Stimulated activated memory B cell treated with anti-CD40 and anti-IgM and Interleukin-4, amounts not matched to agents 10 μg/mL and 1 μg/mL and 100 μg/mL, for 72 hours (primary cell): ENCODE results near the gene ASPRV1.

ENCODE experiments used
- ATAC-seq: fragments of 150-1000 bp; cut with Tn5 transposase; 2 replicates; pipeline ENCODE4 v1.10.0; 2021
- H3K27ac Mint-ChIP-seq: one replicate; pipeline ENCODE4 v1.8.0; 2022; ENCODE audit warnings: mild to moderate bottlenecking, mixed read lengths
- H3K27me3 Mint-ChIP-seq: one replicate; pipeline ENCODE4 v1.8.0; 2022; ENCODE audit warnings: mixed read lengths
- H3K36me3 Mint-ChIP-seq: one replicate; pipeline ENCODE4 v1.8.0; 2022; ENCODE audit warnings: mixed read lengths
- H3K4me1 Mint-ChIP-seq: one replicate; pipeline ENCODE4 v1.8.0; 2022; ENCODE audit warnings: mixed read lengths
- H3K4me3 Mint-ChIP-seq: one replicate; pipeline ENCODE4 v1.8.0; 2022; ENCODE audit warnings: mild to moderate bottlenecking, moderate library complexity, mixed read lengths
- H3K9me3 Mint-ChIP-seq: one replicate; pipeline ENCODE4 v1.8.0; 2022; ENCODE audit warnings: mixed read lengths

The ASPRV1 gene

DNA sequence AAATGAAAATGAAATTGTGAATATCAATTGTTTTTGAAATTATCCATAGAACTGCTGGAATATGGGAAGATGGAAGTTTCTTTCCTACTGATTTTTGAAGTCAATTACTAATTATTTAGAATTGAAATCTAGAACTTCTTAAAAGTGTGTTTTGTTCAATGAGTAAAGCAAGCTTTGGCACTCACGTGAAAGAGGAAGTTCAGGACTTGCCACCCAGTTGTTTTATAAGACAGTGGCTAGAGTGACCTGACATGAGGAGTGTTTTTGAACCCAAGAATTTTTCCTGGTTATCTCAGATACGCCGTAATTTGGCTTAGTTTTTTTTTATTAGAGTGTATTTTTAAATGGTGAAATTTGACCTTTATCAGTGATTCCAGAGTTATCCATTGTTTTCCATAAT lies 43.0 kb downstream of the ASPRV1 start:
- Mint-ChIP-seq H3K27me3 (no peaks in the 10 kb centered on the region), H3K4me1 (peaks cover 20% of the 10 kb centered on the region), H3K4me3 (no peak overlapping the region), H3K27ac (no peak overlapping the region), H3K36me3 (peaks cover 34% of the 10 kb centered on the region), H3K9me3 (no peaks in the 10 kb centered on the region)
- no peak for ATAC-seq

DNA sequence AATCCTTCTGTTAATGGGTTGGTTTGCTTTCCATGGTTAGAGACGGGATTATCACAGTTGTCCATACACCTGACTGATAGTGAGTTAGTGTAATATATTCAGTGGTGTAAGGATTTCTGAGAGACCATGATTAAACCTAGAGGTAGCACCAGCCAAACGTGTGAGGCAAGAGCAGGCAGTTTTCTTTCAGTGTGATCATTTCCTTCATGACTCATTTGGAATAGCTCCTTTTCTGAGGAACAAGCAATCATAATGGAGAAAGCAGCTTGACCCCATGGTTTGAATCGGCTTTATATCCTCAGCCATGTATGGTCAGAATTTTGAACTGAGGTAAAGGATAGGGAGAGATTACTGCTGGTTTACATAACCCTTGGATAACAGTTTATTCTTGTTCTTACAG lies 43.6 kb downstream of the ASPRV1 start:
- ATAC-seq = no peak
- H3K27me3 Mint-ChIP-seq = no peaks in the 10 kb centered on the region
- H3K4me3 Mint-ChIP-seq = no peak overlapping the region
- H3K9me3 Mint-ChIP-seq = no peaks in the 10 kb centered on the region
- no peak overlapping the region for H3K27ac Mint-ChIP-seq
- peaks cover 28% of the 10 kb centered on the region for H3K36me3 Mint-ChIP-seq
- peaks cover 20% of the 10 kb centered on the region for H3K4me1 Mint-ChIP-seq

DNA sequence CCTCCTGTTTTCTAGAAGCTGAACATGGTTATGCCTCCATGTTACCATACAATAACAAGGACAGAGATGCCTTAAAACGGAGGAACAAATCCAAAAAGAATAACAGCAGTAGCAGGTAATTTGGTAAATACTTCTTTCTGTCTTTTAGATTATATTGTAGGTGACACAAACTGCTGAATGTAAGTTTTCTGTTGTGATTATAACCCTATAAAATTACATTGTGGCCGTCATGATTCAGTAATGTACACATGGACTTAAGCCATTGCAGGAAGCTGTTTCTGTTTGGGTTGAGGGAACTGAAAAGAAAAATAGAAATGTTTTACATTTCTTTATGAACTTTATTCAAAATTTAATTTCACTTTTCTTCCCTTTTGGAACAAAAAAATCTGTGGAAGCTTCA lies 45.3 kb downstream of the ASPRV1 start:
- H3K27ac Mint-ChIP-seq = no peak overlapping the region
- H3K27me3 Mint-ChIP-seq = no peaks in the 10 kb centered on the region
- peak overlapping the region; percentile 61 for H3K4me3 Mint-ChIP-seq
- peaks cover 27% of the 10 kb centered on the region for H3K4me1 Mint-ChIP-seq
- no peak for ATAC-seq
- peaks cover 19% of the 10 kb centered on the region for H3K36me3 Mint-ChIP-seq
- H3K9me3 Mint-ChIP-seq = no peaks in the 10 kb centered on the region

DNA sequence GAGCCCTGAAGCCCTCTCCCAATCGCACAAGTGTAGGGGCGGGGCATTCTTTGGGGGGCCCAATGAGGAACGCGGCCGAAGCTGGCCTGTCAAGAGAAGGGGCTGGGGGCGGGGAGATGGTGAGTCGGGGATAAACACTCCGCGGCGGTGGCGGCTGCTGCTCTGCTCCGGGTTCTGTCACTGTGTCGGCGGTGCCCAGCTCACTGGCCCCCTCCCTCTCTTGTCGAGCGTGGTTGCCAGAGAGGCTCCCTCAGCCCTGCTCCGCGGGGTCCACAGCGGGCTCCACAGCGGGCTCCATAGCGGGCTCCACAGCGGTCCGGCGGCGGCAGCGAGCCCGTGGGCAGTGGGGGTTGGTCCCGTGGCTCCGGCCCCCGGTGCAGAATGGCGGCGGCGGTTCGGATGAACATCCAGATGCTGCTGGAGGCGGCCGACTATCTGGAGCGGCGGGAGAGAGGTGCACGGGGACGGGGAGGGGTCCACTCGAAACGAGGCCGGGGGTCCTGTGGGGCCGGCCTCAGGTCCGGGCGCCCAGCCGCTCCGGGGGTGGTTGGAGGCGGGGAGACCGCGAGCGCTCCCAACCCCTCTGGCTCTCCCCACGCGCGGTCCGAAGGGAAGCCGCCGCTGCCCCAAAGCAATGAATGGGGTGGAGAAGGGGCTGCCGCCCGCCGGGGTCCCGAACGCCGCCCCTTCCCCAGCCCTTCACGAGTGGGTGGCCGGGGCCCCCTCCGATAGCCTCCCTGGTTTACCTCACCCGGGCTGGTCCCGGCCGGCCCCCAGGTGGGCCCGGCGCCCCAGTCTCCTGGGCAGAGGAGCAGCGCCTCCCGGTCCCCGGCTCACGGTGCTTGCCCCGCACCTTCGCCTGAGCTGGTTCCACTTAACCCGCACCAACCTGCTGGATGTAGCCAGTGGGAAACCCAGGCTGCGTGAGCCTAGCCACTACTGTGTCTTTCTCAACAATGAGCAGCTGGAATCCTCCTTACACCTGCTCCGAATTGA lies 46.2 kb downstream of the ASPRV1 start, which contains the start of gene MXD1:
MXD1 (plus strand) TSS at position 160 of the 996 bp plus-strand sequence; CDS start at position 382, 222 bp downstream.
- Mint-ChIP-seq H3K36me3 (peaks cover 16% of the 10 kb centered on the region), H3K4me3 (peak within 1 kb of the TSS; percentile 83), H3K27me3 (no peaks in the 10 kb centered on the region), H3K4me1 (peaks cover 27% of the 10 kb centered on the region), H3K27ac (peak within 1 kb of the TSS; percentile 76), H3K9me3 (no peaks in the 10 kb centered on the region)
- ATAC-seq = no peak

DNA sequence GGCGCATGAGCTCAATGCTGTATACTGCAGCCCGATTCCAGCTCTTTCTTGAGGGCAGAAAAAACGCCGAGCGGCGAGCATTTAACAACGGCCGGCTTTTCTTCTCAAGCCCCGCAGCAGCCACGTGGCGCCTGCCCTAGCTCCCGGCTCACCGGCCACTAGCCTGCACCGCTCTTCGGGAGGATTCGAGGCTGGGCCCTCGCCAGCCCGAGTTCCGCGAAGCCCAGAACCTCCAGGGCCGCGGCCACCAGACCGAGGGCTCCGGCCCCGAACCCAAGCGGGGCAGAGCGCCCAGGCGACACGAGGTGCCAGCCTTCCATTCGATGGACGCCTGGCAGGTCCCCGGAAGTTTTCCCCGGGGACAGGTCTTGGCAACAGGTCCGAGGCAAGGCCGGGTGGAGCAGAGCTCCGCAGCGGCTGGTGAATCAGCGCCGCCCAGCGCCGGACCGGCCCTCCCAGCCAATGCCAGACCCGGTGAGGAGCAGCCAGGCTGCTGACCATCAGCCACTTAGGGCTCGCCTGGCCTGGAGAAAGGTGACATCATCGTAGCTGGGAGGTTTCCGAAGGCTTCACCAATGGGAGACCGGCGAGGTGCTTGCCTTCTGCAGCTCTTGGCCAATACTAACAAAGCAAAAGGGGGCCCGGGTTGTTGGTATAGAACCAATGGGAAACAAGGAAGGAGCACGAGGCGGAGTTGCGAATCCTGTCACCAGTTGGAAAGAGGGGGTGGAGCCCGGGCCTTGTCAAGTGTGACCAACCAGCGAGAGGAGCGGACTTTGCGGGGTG lies 47.1 kb downstream of the ASPRV1 start:
- Mint-ChIP-seq H3K4me3 (peak overlapping the region; percentile 83), H3K27me3 (no peaks in the 10 kb centered on the region), H3K4me1 (peaks cover 27% of the 10 kb centered on the region), H3K27ac (peak overlapping the region; percentile 76), H3K9me3 (no peaks in the 10 kb centered on the region), H3K36me3 (peaks cover 20% of the 10 kb centered on the region)
- ATAC-seq = peak; percentile 96

DNA sequence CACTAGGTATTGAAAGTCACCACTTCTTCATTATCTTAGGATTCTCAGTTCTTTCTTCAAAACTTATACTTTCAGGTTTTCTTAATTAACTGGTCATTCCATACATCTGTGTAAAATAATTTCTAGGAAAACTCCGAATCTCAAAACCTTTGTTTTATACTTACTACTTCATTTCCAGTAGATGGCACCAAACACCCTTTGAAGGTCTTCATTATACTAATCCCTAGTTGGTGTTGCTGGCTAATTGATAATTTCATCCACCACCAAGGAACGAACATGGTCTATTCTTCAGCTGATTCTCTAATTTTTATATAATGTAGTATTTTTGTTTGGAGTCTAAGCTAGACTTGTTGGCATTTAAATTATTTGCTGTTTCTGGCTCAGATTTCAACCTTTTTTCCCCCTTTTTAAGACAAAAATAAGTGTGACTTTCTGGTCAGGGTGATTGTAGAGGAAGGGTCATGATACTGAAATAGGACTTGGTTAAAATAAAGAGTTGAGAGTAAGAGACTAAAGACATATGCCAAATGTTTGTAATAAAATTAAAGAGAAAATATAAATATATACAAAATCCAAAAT lies 49.4 kb downstream of the ASPRV1 start:
- Mint-ChIP-seq H3K27ac (peak overlapping the region; percentile 17), H3K36me3 (peaks cover 27% of the 10 kb centered on the region), H3K4me3 (no peak overlapping the region)

More for the DNA sequence above, 49.4 kb downstream of the ASPRV1 start:
- H3K4me1 Mint-ChIP-seq = peaks cover 13% of the 10 kb centered on the region
- H3K9me3 Mint-ChIP-seq = no peaks in the 10 kb centered on the region
- no peaks in the 10 kb centered on the region for H3K27me3 Mint-ChIP-seq
- no peak for ATAC-seq
